Tibial artery (tissue), 4 donors: Measurements from ENCODE around the gene SLC20A1.

ENCODE experiments used
- DNase-seq, 2 donors: peaks; one replicate each; pipeline ENCODE4 v3.0.0-alpha.2; 2019
- H3K27ac ChIP-seq, 2 donors: fragments of 200-600 bp; sonication (generic) in 1 of 2; 1 replicate in 1 of 2; 2 replicates in 1 of 2; pipeline ENCODE4 v1.5.1; 2018 to 2019; ENCODE audit warnings: mild to moderate bottlenecking in 1 of 2
- H3K27me3 ChIP-seq, 2 donors: fragments of 200-600 bp; sonication (generic) in 1 of 2; one replicate each; pipeline versions ENCODE4 v1.5.1 to v1.6.0; 2016 to 2019
- H3K36me3 ChIP-seq, 3 donors: fragments of 200-600 bp; sonication (generic) in 2 of 3; one replicate each; pipeline ENCODE4 v1.5.1; 2016 to 2019; ENCODE audit warnings: mild to moderate bottlenecking in 2 of 3
- H3K4me1 ChIP-seq, 4 donors: fragments of 200-600 bp; sonication (generic) in 2 of 4; 1 replicate in 3 of 4; 2 replicates in 1 of 4; pipeline ENCODE4 v1.5.1; 2016 to 2019
- H3K4me3 ChIP-seq, 2 donors: fragments of 200-600 bp; sonication (generic) in 1 of 2; 1 replicate in 1 of 2; 2 replicates in 1 of 2; pipeline ENCODE4 v1.5.1; 2018 to 2019; ENCODE audit warnings: mild to moderate bottlenecking in 2 of 2
- H3K9me3 ChIP-seq, 3 donors: fragments of 200-600 bp; sonication (generic) in 1 of 3; one replicate each; pipeline ENCODE4 v1.5.1; 2016 to 2019
- intact Hi-C: fragments of 100-400 bp; cut with DNase I; formaldehyde crosslinking; loops from one replicate; pipeline ENCODE4 v1.15.0; 2023; ENCODE audit warnings: low total_unique reads
- TF ChIP-seq, protein P1 (sequence below), 2 experiments: fragments of 200-600 bp in 1 of 2; fragments of 450-650 bp in 1 of 2; IDR thresholded peaks; one replicate each; pipeline ENCODE4 v1.5.1; 2017 to 2019; ENCODE audit warnings: antibody characterized with exemption in 2 of 2, mild to moderate bottlenecking in 1 of 2, moderate library complexity in 1 of 2

The SLC20A1 gene

DNA sequence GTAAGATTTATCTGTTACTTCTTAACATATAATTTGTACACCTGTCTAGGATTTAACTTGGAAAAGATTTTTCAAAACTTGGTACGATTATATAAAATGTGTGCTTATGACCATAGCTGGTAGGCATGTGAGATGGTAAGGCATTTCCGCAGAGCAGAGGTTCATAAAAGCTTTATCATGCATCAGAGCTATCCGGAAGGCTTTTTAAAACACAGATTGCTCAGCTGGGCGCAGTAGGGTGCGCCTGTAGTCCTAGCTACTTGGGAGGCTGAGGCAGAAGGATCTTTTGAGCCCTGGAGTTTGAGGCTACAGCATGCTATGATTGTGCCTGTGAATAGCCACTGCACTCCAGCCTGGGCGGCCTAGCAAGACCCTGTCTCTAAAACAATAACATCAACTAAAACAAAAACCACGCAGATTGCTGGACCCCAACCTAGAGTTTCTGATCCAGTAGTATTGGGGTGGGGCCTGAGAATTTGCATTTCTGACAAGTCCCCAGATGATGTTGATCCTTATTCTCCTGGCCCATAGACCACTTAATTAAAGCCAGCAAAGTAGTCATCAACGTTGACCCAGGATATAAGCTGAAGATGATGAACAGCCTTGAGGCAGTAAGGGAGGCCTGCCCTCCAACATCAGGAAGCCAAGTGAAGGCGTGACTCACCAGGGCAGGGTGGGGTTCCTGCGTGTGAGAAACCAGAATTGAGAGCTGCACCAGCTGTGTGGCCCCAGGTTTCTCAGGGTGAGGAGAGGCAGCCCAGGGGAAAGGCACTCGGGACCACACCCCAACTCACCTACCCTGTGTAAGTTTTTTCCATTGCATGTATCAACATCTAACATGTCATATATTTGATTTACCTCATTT lies 21.6 kb upstream of the SLC20A1 start:
- TF ChIP-seq, protein P1, sequence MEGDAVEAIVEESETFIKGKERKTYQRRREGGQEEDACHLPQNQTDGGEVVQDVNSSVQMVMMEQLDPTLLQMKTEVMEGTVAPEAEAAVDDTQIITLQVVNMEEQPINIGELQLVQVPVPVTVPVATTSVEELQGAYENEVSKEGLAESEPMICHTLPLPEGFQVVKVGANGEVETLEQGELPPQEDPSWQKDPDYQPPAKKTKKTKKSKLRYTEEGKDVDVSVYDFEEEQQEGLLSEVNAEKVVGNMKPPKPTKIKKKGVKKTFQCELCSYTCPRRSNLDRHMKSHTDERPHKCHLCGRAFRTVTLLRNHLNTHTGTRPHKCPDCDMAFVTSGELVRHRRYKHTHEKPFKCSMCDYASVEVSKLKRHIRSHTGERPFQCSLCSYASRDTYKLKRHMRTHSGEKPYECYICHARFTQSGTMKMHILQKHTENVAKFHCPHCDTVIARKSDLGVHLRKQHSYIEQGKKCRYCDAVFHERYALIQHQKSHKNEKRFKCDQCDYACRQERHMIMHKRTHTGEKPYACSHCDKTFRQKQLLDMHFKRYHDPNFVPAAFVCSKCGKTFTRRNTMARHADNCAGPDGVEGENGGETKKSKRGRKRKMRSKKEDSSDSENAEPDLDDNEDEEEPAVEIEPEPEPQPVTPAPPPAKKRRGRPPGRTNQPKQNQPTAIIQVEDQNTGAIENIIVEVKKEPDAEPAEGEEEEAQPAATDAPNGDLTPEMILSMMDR (IDR thresholded peaks at IDR 0.05), result no peak
- Histone ChIP-seq H3K9me3 (no peaks in the 10 kb centered on the region), H3K4me3 (no peak overlapping the region), H3K27me3 (no peaks in the 10 kb centered on the region), H3K27ac (no peak overlapping the region), H3K36me3 (no peaks in the 10 kb centered on the region), H3K4me1 (peaks cover 0 to 21% (median 17%) of the 10 kb centered on the region in 4 donors)
- DNase-seq, result peak; percentile 48 to 64
- intact Hi-C loops, result loop anchor here (10.0 kb wide), 1 partner anchor 71 kb away; no protein-coding TSS in a partner anchor

DNA sequence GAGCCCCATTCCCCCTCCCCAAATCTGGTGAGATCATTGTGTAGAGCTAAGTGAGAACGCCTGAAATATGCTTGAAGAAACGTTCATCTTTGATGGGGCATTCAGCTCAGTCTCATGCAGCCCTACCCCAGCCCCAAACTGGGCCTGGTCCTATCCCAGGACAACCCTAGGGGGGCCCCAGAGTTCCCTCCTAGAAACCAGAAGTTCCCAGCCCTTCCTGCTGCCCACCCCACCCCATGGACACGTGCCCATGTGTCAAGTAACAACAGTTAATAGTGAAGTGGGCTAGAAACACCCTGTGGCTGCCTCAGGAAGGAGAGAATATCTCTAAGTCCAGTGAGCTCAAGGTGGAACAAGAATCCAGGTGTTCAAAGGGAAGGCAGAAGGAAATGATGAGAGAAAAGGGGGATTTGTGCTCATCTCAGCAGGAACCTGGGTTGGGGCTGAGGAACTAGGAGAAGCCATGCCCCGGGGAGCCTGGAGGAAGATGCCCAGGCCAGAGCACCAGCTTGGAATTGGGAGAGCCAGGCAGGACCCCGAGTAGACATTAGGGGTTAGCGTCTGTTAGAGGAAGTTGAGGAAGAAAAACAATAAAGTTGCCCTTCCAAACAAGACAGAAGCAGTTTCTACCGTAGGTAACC lies 20.1 kb upstream of the SLC20A1 start:
- intact Hi-C loops, result loop anchor here (2.0 to 10.0 kb wide), 2 partner anchors 69 to 99 kb away; no protein-coding TSS in a partner anchor
- Histone ChIP-seq H3K27me3 (no peaks in the 10 kb centered on the region), H3K4me1 (peaks cover 0 to 21% (median 19%) of the 10 kb centered on the region in 4 donors), H3K36me3 (no peaks in the 10 kb centered on the region), H3K4me3 (no peak overlapping the region), H3K9me3 (no peaks in the 10 kb centered on the region), H3K27ac (peak overlapping the region; percentile 66 to 68)
- TF ChIP-seq, protein P1 (IDR thresholded peaks at IDR 0.05), result no peak
- DNase-seq, result peak in 1 of 2 donors; percentile 27

DNA sequence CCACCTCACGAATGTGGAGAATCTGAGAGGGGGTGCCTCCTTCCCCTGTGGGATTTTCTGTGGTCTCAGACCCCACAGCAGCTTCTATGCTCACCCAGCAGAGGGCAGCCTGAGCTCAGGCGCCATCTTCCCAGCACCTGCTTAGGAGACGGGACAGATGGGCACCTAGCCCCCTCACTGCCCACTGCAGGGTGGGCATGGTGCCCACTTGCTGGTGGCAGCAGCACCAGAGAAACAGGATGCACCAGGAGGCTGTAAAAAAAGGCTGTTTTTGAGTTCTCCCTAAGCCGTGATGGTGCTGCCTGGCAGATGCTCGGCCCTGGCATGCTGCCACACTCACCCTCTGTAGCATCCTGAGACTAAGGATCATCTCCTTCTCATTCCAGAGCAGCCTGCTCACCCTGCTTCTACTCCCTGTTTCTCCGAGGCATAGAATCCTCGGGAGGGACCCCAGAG lies 19.1 kb upstream of the SLC20A1 start:
- intact Hi-C loops, result loop anchor here (2.0 to 10.0 kb wide), 2 partner anchors 68 to 98 kb away; no protein-coding TSS in a partner anchor

DNA sequence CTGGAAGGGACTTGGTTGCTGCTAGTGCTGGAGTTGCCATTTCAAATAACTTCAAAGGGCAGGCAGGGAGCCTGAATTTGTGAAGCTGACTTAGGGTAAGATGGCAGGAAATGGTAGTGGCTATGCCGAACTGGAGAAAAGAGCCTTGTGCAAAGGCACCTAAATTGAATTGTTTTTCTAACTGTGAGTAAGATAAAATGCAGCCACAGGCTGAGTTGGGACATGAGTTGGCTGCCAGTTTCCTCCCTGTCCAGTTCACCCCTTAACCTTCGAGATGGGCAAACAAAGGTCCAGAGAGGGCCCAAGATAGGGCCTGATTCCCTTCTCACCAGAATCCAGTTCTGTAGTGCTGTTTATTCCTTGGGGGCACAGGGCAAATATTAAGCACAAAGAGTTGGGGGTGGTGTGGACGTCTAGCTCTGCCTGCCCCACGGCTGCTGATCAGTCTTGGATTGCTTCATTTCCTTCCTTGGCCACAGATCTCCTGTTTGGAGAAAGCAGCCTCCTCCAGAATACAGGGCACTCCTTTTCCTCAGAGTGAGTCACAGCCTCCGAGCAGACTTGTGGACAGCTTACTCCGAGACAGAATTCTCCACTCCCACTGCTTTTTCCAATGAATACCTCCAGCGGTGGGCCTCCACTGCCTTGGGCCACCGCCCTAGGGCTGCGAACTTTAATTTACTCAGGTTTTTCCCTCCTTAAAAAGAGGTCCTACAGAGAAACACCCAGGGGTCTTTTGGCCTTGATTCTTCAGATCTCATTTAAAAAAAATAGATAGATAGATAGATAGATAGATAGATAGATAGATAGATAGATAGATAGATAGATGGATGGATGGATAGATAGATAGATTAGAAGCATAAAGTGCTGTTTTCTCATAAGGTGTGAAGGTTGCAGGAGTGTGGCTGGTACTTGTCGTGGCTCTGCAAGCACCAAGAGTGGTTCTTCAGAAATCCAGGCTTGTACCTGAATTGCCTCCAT lies 18.4 kb upstream of the SLC20A1 start:
- no peaks in the 10 kb centered on the region for H3K36me3 ChIP-seq
- DNase-seq, result peak; percentile 83 to 86
- H3K4me1 ChIP-seq, result peaks cover 0 to 28% (median 21%) of the 10 kb centered on the region in 4 donors

More for the DNA sequence above, 19.1 kb upstream of the SLC20A1 start:
- Histone ChIP-seq H3K4me1 (peaks cover 0 to 28% (median 21%) of the 10 kb centered on the region in 4 donors), H3K4me3 (peak overlapping the region in 1 of 2 donors; percentile 29), H3K36me3 (no peaks in the 10 kb centered on the region), H3K9me3 (no peaks in the 10 kb centered on the region), H3K27me3 (no peaks in the 10 kb centered on the region), H3K27ac (peak overlapping the region; percentile 66 to 68)
- peak; percentile 41 to 73 for DNase-seq
- TF ChIP-seq, protein P1 (IDR thresholded peaks at IDR 0.05), result peak; percentile 71 to 83

More for the DNA sequence above, 18.4 kb upstream of the SLC20A1 start:
- Histone ChIP-seq H3K9me3 (no peaks in the 10 kb centered on the region), H3K4me3 (peak overlapping the region in 1 of 2 donors; percentile 29), H3K27me3 (peaks cover 0 to 5% of the 10 kb centered on the region in 2 donors), H3K27ac (peak overlapping the region; percentile 66 to 68)
- intact Hi-C loops, result loop anchor here (2.0 to 10.0 kb wide), 2 partner anchors 67 to 97 kb away; no protein-coding TSS in a partner anchor
- TF ChIP-seq, protein P1 (IDR thresholded peaks at IDR 0.05), result no peak
